ENCODE measurements around the gene NUP50. TPM values are rescaled to one million over a fixed set of nuclear protein-coding genes. Genes with fewer than 3 reads are reported as not detected.
A peak's percentile ranks its signal among the peaks of the same experiment; 100 is the strongest.

NUP50 gene
- total RNA-seq, 1 experiment from 2014 or later: 38.1 TPM

- DNase-seq (ENCODE audit: low read depth): no peak
Observed at GRCh38 chr22:45196308-45196707, 32.6 kb downstream of the NUP50 start.

- no peak for DNase-seq (ENCODE audit: low read depth)
Observed at GRCh38 chr22:45196926-45197605, 33.3 kb downstream of the NUP50 start.

- DNase-seq (ENCODE audit: low read depth): no peak
Observed at GRCh38 chr22:45197606-45198462, 34.1 kb downstream of the NUP50 start.

GRCh38 chr22:45198463-45198795, 34.7 kb downstream of the NUP50 start:
- no peak for DNase-seq (ENCODE audit: low read depth)

GRCh38 chr22:45199723-45200122, 36.0 kb downstream of the NUP50 start:
- DNase-seq (ENCODE audit: low read depth): no peak

GRCh38 chr22:45200230-45200629, 36.5 kb downstream of the NUP50 start:
- no peak for DNase-seq (ENCODE audit: low read depth)

- DNase-seq (ENCODE audit: low read depth): no peak
Observed at GRCh38 chr22:45200860-45201511, 37.3 kb downstream of the NUP50 start.

- no peak for DNase-seq (ENCODE audit: low read depth)
Observed at GRCh38 chr22:45201678-45202332, 38.1 kb downstream of the NUP50 start.

- DNase-seq (ENCODE audit: low read depth): no peak
Observed at GRCh38 chr22:45202333-45203149, 38.8 kb downstream of the NUP50 start.

GRCh38 chr22:45203150-45203951, 39.6 kb downstream of the NUP50 start:
- DNase-seq (ENCODE audit: low read depth): no peak

- DNase-seq (ENCODE audit: low read depth): no peak
Observed at GRCh38 chr22:45204241-45204640, 40.5 kb downstream of the NUP50 start.

- no peak for DNase-seq (ENCODE audit: low read depth)
Observed at GRCh38 chr22:45204819-45205218, 41.1 kb downstream of the NUP50 start.

GRCh38 chr22:45205276-45205925, 41.7 kb downstream of the NUP50 start:
- DNase-seq (ENCODE audit: low read depth): no peak

- DNase-seq (ENCODE audit: low read depth): no peak
Observed at GRCh38 chr22:45206233-45206632, 42.5 kb downstream of the NUP50 start.

GRCh38 chr22:45207533-45207932, 43.8 kb downstream of the NUP50 start:
- DNase-seq (ENCODE audit: low read depth): no peak

GRCh38 chr22:45207981-45208664, 44.4 kb downstream of the NUP50 start:
- DNase-seq (ENCODE audit: low read depth): peak; percentile 25

GRCh38 chr22:45208696-45208992, 44.9 kb downstream of the NUP50 start:
- DNase-seq (ENCODE audit: low read depth): no peak

GRCh38 chr22:45208993-45209838, 45.5 kb downstream of the NUP50 start:
- DNase-seq (ENCODE audit: low read depth): peak; percentile 64

- no peak for DNase-seq (ENCODE audit: low read depth)
Observed at GRCh38 chr22:45210174-45210573, 46.4 kb downstream of the NUP50 start.
